Natural killer cell (primary cell): ENCODE measurements around the gene ARHGAP35. TPM values are rescaled to one million over a fixed set of nuclear protein-coding genes. Genes with fewer than 3 reads are reported as not detected.
A peak's percentile ranks its signal among the peaks of the same experiment; 100 is the strongest.
"Not testable (repeated sequence)": the region's sequence is repeated elsewhere in the genome, so short reads cannot be mapped to it uniquely, and the experiment has no call there.

Experiments
- ATAC-seq, 3 donors: fragments of 150-1000 bp in 2 of 3; fragments of 200-7000 bp in 1 of 3; cut with Tn5 transposase; 1 replicate in 1 of 3; 2 replicates in 2 of 3; pipeline ENCODE4 v1.10.0; 2021; ENCODE audit warnings: mild to moderate bottlenecking in 2 of 3, moderate library complexity in 2 of 3
- DNase-seq, 2 donors: peaks; one replicate each; pipeline versions ENCODE4 v3.0.0 to v3.0.0-alpha.2; 2013 to 2021; ENCODE audit warnings: mixed read lengths in 1 of 2
- H3K27ac ChIP-seq: one replicate; pipeline ENCODE4 v1.5.1; 2013; ENCODE audit warnings: mild to moderate bottlenecking, low read length
- H3K27me3 ChIP-seq: one replicate; pipeline ENCODE4 v1.6.1; 2013; ENCODE audit warnings: low read length; ENCODE audit not compliant: control insufficient read depth, insufficient read depth
- H3K36me3 ChIP-seq: one replicate; pipeline ENCODE4 v1.6.1; 2013; ENCODE audit warnings: low read length; ENCODE audit not compliant: control insufficient read depth, insufficient read depth
- H3K4me1 ChIP-seq: one replicate; pipeline ENCODE4 v1.6.1; 2013; ENCODE audit warnings: low read length; ENCODE audit not compliant: control insufficient read depth, insufficient read depth
- H3K4me3 ChIP-seq: one replicate; pipeline ENCODE4 v1.5.1; 2013; ENCODE audit warnings: low read length
- H3K9me3 ChIP-seq: one replicate; pipeline ENCODE4 v1.6.1; 2013; ENCODE audit warnings: low read length; ENCODE audit not compliant: control insufficient read depth, insufficient read depth
- H3K27ac Mint-ChIP-seq, 2 donors: one replicate each; pipeline ENCODE4 v1.8.0; 2022; ENCODE audit warnings: mild to moderate bottlenecking in 2 of 2, mixed read lengths in 2 of 2, moderate library complexity in 1 of 2
- H3K27me3 Mint-ChIP-seq, 2 donors: one replicate each; pipeline ENCODE4 v1.8.0; 2022; ENCODE audit warnings: low read depth in 2 of 2, mixed read lengths in 2 of 2
- H3K36me3 Mint-ChIP-seq: one replicate; pipeline ENCODE4 v1.8.0; 2022; ENCODE audit warnings: mixed read lengths
- H3K4me1 Mint-ChIP-seq, 2 donors: one replicate each; pipeline ENCODE4 v1.8.0; 2022; ENCODE audit warnings: mixed read lengths in 2 of 2
- H3K4me3 Mint-ChIP-seq: one replicate; pipeline ENCODE4 v1.8.0; 2022; ENCODE audit warnings: mild to moderate bottlenecking, moderate library complexity, mixed read lengths
- H3K9me3 Mint-ChIP-seq, 2 donors: one replicate each; pipeline ENCODE4 v1.8.0; 2022; ENCODE audit warnings: mixed read lengths in 2 of 2
- WGBS: methylation state at CpG from one replicate; pipeline ENCODE4 v1.1.7; 2013; ENCODE audit warnings: missing lambda C conversion rate; ENCODE audit not compliant: insufficient coverage; 5-methylcytosine and 5-hydroxymethylcytosine counted together
- intact Hi-C: fragments of 100-400 bp; cut with micrococcal nuclease; formaldehyde crosslinking; loops from one replicate; pipeline ENCODE4 v1.14.2; 2022
- total RNA-seq, 4 donors: library from RNA; stranded (reverse); fragments of 120-200 nt in 1 of 4; gene quantifications; one replicate each; pipeline versions ENCODE4 v1.2.3 to v1.2.4, GENCODE V29; 2013 to 2022
- TF ChIP-seq, protein P1 (sequence below): fragments of 200-600 bp; IDR thresholded peaks from one replicate; pipeline ENCODE4 v1.8.0; 2022; ENCODE audit warnings: antibody characterized with exemption

The ARHGAP35 gene
- total RNA-seq, 3 donors from 2014 or later (not counting 1 experiment from before 2014, with no cell fraction given) = 40.2 to 66.2 (median 48.5) TPM

GRCh38 chr19:46815833-46816627 is 44.8 kb upstream of the ARHGAP35 start:
- H3K4me3 ChIP-seq = no peak overlapping the region
- Mint-ChIP-seq H3K27me3 (peaks cover 0 to 10% of the 10 kb centered on the region in 2 donors), H3K36me3 (no peaks in the 10 kb centered on the region), H3K9me3 (no peaks in the 10 kb centered on the region), H3K27ac (no peak overlapping the region), H3K4me3 (no peak overlapping the region), H3K4me1 (peaks cover 0 to 14% of the 10 kb centered on the region in 2 donors)
- H3K27me3 ChIP-seq = no peaks in the 10 kb centered on the region
- no peaks in the 10 kb centered on the region for H3K36me3 ChIP-seq
- intact Hi-C loops = no loop called here
- 77% methylated on average over 15 of the region's 18 CpGs for WGBS
- ATAC-seq = no peak
- peaks cover 13% of the 10 kb centered on the region for H3K4me1 ChIP-seq
- no peak overlapping the region for H3K27ac ChIP-seq
- DNase-seq = no peak
- TF ChIP-seq, protein P1, sequence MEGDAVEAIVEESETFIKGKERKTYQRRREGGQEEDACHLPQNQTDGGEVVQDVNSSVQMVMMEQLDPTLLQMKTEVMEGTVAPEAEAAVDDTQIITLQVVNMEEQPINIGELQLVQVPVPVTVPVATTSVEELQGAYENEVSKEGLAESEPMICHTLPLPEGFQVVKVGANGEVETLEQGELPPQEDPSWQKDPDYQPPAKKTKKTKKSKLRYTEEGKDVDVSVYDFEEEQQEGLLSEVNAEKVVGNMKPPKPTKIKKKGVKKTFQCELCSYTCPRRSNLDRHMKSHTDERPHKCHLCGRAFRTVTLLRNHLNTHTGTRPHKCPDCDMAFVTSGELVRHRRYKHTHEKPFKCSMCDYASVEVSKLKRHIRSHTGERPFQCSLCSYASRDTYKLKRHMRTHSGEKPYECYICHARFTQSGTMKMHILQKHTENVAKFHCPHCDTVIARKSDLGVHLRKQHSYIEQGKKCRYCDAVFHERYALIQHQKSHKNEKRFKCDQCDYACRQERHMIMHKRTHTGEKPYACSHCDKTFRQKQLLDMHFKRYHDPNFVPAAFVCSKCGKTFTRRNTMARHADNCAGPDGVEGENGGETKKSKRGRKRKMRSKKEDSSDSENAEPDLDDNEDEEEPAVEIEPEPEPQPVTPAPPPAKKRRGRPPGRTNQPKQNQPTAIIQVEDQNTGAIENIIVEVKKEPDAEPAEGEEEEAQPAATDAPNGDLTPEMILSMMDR = no peak
- H3K9me3 ChIP-seq = no peaks in the 10 kb centered on the region

GRCh38 chr19:46818812-46819211 is 42.0 kb upstream of the ARHGAP35 start:
- Mint-ChIP-seq H3K4me3 (no peak overlapping the region), H3K27ac (no peak overlapping the region), H3K4me1 (peaks cover 0 to 17% of the 10 kb centered on the region in 2 donors), H3K27me3 (peaks cover 0 to 10% of the 10 kb centered on the region in 2 donors), H3K36me3 (no peaks in the 10 kb centered on the region), H3K9me3 (no peaks in the 10 kb centered on the region)
- Histone ChIP-seq H3K4me3 (no peak overlapping the region), H3K9me3 (no peaks in the 10 kb centered on the region), H3K27ac (no peak overlapping the region), H3K4me1 (peaks cover 33% of the 10 kb centered on the region), H3K27me3 (no peaks in the 10 kb centered on the region), H3K36me3 (no peaks in the 10 kb centered on the region)
- no peak for DNase-seq
- intact Hi-C loops = no loop called here
- TF ChIP-seq, protein P1 = no peak
- WGBS = 87% methylated on average over 2 of the region's 2 CpGs
- ATAC-seq = no peak

DNA sequence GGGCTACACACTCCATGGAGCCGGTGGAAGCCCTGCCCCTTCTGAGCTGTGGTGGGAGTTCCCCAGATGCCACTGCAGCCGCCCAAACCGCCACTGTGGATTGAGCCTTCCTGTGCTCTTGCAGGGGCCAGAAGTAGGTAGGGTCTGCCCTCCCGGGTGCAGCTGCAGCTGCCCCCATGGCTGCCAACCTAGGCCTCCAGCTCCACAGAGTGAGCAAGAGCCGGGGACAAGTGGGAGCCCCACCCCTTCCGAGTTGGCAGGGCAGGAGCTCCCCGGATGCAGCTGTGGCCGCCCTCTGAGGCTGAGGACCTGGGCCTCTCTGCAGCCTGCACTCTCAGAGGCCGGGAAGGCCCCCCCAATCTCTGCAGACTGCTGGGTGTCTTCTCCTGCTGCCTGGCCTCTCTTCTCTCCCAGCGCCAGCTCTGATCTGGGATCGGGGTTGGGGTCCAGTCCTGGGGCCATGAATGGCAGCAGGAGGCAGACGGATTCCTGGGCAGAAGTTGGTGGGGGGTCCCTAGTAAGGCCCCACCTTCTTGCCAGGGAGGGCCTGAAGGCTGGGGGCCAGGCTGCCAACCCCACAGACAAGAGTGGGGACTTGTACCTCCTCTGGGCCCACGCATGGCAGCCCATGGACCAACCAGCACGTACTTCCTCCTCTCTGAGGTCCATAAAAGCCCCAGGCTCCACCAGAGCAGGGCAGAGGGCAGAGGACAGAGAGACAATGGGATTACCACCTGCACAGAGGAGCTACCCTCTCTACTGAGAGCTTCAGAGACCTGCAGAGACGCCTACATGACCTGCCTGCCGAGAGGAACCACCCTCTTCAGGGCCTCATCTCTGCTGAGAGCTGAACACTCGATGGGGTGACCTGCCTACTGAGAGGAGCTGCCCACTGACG is 39.0 kb upstream of the ARHGAP35 start:
- ATAC-seq (peak; percentile 40 to 97 (median 74)), DNase-seq (peak in 1 of 2 donors; percentile 82)
- H3K4me1 ChIP-seq = peaks cover 50% of the 10 kb centered on the region
- peak overlapping the region; percentile 65 for H3K27ac ChIP-seq
- H3K27me3 ChIP-seq = no peaks in the 10 kb centered on the region
- H3K4me1 Mint-ChIP-seq = peaks cover 0 to 17% of the 10 kb centered on the region in 2 donors
- peak overlapping the region; percentile 45 for H3K4me3 Mint-ChIP-seq
- no peaks in the 10 kb centered on the region for H3K9me3 Mint-ChIP-seq
- 38% methylated on average over 18 of the region's 18 CpGs for WGBS
- H3K9me3 ChIP-seq = no peaks in the 10 kb centered on the region
- no peaks in the 10 kb centered on the region for H3K36me3 ChIP-seq
- no peak overlapping the region for H3K4me3 ChIP-seq
- no peaks in the 10 kb centered on the region for H3K36me3 Mint-ChIP-seq
- H3K27ac Mint-ChIP-seq = peak overlapping the region in 1 of 2 donors; percentile 72
- intact Hi-C loops = no loop called here
- TF ChIP-seq, protein P1 = no peak
- peaks cover 0 to 6% of the 10 kb centered on the region in 2 donors for H3K27me3 Mint-ChIP-seq

DNA sequence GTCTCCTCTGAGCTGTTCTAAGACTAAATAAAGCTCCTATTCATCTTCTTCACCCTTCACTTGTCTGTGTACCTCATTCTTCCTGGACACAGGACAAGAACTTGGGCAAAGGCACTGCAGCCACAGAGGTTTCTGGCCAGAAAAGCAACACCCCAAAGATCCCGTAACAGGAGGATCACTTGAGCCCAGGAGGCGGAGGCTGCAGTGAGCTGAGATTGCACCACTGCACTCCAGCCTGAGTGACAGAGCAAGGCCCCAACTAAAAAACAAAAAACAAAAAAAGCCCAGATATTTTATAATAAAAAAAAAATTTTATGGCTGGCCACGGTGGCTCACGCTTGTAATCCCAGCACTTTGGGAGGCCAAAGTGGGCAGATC is 38.4 kb upstream of the ARHGAP35 start:
- H3K27me3 ChIP-seq, intact Hi-C loops, DNase-seq, H3K9me3 Mint-ChIP-seq, H3K36me3 Mint-ChIP-seq, H3K27me3 Mint-ChIP-seq, ATAC-seq, H3K36me3 ChIP-seq, H3K4me3 ChIP-seq, H3K9me3 ChIP-seq: not testable (repeated sequence)
- Mint-ChIP-seq H3K4me1 (peaks cover 0 to 17% of the 10 kb centered on the region in 2 donors), H3K4me3 (peak overlapping the region; percentile 45), H3K27ac (peak overlapping the region in 1 of 2 donors; percentile 72)
- Histone ChIP-seq H3K27ac (peak overlapping the region; percentile 65), H3K4me1 (peaks cover 50% of the 10 kb centered on the region)
- WGBS = 79% methylated on average over 3 of the region's 4 CpGs
